ENCODE results near the gene ARHGAP44.
"Not testable (repeated sequence)": the region's sequence is repeated elsewhere in the genome, so short reads cannot be mapped to it uniquely, and the experiment has no call there.

ARHGAP44 gene

DNA sequence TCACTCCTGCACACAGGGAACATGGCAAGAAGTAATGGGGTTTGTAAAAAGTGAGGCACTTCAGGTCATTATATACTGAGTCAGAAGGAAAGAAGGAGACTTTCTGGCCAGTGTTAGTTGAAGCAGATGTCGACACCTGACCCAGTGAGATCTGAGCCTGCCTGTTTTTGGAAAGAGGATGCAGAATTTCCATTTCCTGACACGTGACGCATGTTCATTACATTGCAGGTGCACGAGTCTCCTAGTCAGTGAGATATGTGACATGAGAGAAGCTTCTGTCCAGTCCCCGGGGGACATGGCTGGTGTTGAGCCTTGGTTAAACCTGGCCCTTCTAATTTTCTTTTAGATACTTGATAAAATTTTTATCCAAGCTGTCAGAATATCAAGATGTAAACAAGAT, 166.2 kb downstream of the ARHGAP44 start:
- in situ Hi-C loops (cut with MboI; ENCODE audit: low sequenced_read_pairs) = no loop called here

- in situ Hi-C loops (cut with MboI; ENCODE audit: low sequenced_read_pairs) = no loop called here
Measured at GRCh38 chr17:12958786-12959185, 169.5 kb downstream of the ARHGAP44 start.

DNA sequence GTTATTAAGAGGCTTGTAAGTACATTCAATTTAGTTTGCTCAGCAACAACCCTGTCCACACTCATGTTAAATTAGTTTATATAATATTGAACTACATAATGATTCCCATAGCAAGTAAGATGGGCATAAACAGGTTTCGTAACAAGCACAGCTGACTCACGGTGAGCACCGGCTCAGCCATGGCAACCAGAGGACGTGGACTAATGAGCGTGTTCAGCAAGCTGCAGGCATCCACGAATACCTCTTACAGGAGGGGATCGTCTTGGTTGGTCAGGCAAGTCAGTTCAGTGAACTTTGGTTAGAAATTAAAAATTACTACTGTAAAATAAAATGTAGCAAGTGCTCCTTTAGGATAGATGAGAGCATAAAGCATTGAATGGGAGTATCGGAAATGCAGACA, 170.1 kb downstream of the ARHGAP44 start:
- in situ Hi-C loops (cut with MboI; ENCODE audit: low sequenced_read_pairs) = no loop called here

GRCh38 chr17:12961655-12962054, 172.4 kb downstream of the ARHGAP44 start:
- in situ Hi-C loops (cut with MboI; ENCODE audit: low sequenced_read_pairs) = no loop called here

- in situ Hi-C loops (cut with MboI; ENCODE audit: low sequenced_read_pairs) = no loop called here
Measured at GRCh38 chr17:12963505-12963904, 174.2 kb downstream of the ARHGAP44 start.

- in situ Hi-C loops (cut with MboI; ENCODE audit: low sequenced_read_pairs) = no loop called here
Measured at GRCh38 chr17:12964162-12964561, 174.9 kb downstream of the ARHGAP44 start.

- in situ Hi-C loops (cut with MboI; ENCODE audit: low sequenced_read_pairs) = no loop called here
Measured at GRCh38 chr17:12964840-12965239, 175.5 kb downstream of the ARHGAP44 start.

- in situ Hi-C loops (cut with MboI; ENCODE audit: low sequenced_read_pairs) = no loop called here
Measured at GRCh38 chr17:12965988-12966387, 176.7 kb downstream of the ARHGAP44 start.

- in situ Hi-C loops (cut with MboI; ENCODE audit: low sequenced_read_pairs) = no loop called here
Measured at GRCh38 chr17:12966413-12966812, 177.1 kb downstream of the ARHGAP44 start.

- in situ Hi-C loops (cut with MboI; ENCODE audit: low sequenced_read_pairs) = no loop called here
Measured at GRCh38 chr17:12967962-12968361, 178.7 kb downstream of the ARHGAP44 start.

GRCh38 chr17:12973496-12974004, 184.3 kb downstream of the ARHGAP44 start:
- in situ Hi-C loops (cut with MboI; ENCODE audit: low sequenced_read_pairs) = no loop called here

DNA sequence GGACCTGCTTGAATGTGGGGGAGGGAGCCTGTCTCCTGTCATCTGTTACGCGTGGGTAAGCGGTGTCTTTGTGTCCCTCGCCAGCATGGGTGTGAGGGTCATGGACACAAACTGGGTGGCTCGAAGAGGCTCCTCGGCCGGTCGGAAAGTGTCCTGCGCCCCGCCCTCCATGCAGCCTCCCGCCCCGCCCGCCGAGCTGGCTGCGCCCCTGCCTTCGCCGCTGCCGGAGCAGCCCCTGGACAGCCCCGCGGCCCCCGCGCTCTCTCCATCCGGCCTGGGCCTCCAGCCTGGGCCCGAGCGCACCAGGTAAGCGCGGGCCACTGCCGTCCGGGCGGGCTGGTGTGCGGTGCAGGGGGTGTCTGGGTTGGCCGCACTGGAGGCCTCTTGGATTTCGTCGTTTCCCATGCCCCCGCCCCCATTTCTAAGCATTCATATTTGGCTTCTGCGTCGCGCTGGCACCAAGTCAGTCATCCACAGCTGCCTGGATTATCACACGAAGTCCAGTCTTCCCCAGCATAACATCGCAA, 184.8 kb downstream of the ARHGAP44 start:
- in situ Hi-C loops (cut with MboI; ENCODE audit: low sequenced_read_pairs) = no loop called here

- in situ Hi-C loops (cut with MboI; ENCODE audit: low sequenced_read_pairs) = no loop called here
Measured at GRCh38 chr17:12977008-12977751, 187.9 kb downstream of the ARHGAP44 start.

GRCh38 chr17:12978787-12979186, 189.5 kb downstream of the ARHGAP44 start:
- in situ Hi-C loops (cut with MboI; ENCODE audit: low sequenced_read_pairs) = not testable (repeated sequence)

DNA sequence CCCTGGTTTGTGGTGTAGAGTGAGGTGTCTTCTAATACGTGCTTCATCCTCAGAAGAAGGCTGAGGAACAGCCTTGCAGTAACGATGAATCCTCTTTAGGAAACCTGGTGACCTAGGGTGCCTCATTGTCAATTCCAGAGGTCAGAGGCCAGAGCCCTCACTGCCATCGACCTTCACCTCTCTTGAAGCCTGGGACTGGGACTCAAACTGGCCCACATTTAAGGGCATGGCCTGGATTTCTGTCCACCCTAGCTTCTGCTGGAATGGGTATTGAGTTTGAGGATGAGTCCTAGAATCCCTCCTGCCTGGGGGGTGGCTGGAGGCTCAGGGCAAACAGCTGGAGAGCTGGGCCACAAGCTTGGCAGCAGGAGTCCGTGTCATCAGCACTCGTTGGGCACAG, 189.9 kb downstream of the ARHGAP44 start:
- in situ Hi-C loops (cut with MboI; ENCODE audit: low sequenced_read_pairs) = no loop called here

DNA sequence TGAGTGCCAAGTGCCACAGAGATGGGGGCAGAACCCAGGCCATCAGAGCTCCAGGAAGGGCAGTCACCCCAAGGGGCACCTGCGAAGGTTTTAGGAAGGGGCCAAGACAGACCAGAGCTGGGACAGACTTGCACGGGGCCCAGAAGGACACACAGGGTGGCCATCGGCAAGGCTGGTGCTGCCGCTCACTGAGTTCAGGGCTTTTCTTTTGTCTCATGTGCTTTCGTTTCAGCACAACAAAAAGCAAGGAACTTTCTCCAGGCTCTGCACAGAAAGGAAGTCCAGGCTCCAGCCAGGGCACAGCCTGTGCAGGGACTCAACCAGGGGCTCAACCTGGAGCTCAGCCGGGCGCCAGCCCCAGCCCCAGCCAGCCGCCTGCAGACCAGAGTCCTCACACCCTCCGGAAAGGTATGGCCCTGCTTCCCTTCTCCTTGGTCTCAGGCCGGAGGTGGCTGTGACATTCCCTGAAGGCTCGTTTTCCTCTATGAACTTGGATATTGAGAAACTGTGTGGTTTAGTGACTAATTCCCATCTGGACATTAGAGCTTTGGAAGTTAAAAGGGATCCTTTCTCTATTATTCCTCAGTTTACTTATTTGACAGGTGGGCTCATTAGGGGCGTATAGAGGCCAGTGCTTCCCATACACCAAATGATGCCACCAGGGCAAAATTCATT, 190.7 kb downstream of the ARHGAP44 start:
- in situ Hi-C loops (cut with MboI; ENCODE audit: low sequenced_read_pairs) = no loop called here

- in situ Hi-C loops (cut with MboI; ENCODE audit: low sequenced_read_pairs) = no loop called here
Measured at GRCh38 chr17:12982224-12982623, 192.9 kb downstream of the ARHGAP44 start.

DNA sequence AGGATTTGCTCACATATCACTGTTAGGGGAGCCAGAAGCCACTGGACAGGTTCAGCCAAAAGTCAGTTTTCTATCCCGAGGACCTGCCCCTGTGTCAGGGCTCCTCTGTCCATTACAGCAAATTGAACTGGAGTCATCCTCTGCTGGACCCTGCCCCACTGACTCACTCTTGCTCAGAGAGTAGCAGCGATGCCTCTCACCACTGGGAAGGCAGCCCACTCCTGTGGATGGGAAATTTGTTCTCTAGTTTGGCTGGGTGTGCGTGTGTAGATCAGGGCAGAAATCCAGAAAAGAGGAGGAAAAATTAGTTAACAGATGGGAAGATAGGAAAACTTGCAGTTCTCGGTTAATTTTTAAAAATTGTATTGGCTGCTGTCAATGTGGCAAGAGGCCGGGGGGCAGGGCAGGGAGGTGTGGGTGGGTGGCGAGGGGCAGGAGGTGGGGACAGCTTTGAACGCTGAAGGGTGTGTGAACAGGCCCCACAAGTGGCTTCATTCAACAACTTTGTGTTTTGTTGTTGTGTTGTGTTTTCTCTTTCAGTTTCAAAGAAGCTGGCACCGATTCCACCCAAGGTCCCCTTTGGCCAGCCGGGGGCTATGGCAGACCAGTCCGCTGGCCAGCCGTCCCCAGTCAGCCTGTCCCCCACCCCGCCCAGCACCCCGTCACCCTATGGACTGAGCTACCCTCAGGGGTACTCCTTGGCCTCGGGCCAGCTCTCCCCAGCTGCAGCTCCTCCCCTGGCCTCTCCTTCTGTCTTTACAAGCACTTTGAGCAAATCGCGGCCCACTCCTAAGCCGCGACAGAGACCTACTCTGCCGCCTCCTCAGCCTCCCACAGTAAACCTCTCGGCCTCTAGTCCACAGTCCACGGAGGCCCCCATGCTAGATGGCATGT, 194.9 kb downstream of the ARHGAP44 start:
- in situ Hi-C loops (cut with MboI; ENCODE audit: low sequenced_read_pairs) = no loop called here

- in situ Hi-C loops (cut with MboI; ENCODE audit: low sequenced_read_pairs) = no loop called here
Measured at GRCh38 chr17:12985431-12986293, 196.4 kb downstream of the ARHGAP44 start.

GRCh38 chr17:12987120-12987519, 197.8 kb downstream of the ARHGAP44 start:
- in situ Hi-C loops (cut with MboI; ENCODE audit: low sequenced_read_pairs) = no loop called here

Data from HL-60/S4 treated with retinoic acid at 250 ng/mL for 4 days and 3 days (cell line).